Measurements from ENCODE around the gene CDHR2. TPM values are rescaled to one million over a fixed set of nuclear protein-coding genes. Genes with fewer than 3 reads are reported as not detected.

Gene CDHR2
- total RNA-seq, 2 donors from 2014 or later, result 0.12 TPM; not detected in 1

GRCh38 chr5:176578391-176578808 lies 29.3 kb downstream of the CDHR2 start:
- no peaks in the 10 kb centered on the region for H3K27me3 ChIP-seq
- no peak overlapping the region for H3K4me3 ChIP-seq
- no peak for DNase-seq (ENCODE audit: low spot score)
- H3K9me3 ChIP-seq, result no peaks in the 10 kb centered on the region
- H3K4me1 ChIP-seq, result no peaks in the 10 kb centered on the region
- no peaks in the 10 kb centered on the region for H3K36me3 ChIP-seq
- H3K27ac ChIP-seq, result no peak overlapping the region
- TF ChIP-seq, protein P1, sequence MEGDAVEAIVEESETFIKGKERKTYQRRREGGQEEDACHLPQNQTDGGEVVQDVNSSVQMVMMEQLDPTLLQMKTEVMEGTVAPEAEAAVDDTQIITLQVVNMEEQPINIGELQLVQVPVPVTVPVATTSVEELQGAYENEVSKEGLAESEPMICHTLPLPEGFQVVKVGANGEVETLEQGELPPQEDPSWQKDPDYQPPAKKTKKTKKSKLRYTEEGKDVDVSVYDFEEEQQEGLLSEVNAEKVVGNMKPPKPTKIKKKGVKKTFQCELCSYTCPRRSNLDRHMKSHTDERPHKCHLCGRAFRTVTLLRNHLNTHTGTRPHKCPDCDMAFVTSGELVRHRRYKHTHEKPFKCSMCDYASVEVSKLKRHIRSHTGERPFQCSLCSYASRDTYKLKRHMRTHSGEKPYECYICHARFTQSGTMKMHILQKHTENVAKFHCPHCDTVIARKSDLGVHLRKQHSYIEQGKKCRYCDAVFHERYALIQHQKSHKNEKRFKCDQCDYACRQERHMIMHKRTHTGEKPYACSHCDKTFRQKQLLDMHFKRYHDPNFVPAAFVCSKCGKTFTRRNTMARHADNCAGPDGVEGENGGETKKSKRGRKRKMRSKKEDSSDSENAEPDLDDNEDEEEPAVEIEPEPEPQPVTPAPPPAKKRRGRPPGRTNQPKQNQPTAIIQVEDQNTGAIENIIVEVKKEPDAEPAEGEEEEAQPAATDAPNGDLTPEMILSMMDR (IDR thresholded peaks at IDR 0.05), result peak in 1 of 2 donors; percentile 54

- no peaks in the 10 kb centered on the region for H3K27me3 ChIP-seq
- no peaks in the 10 kb centered on the region for H3K36me3 ChIP-seq
- DNase-seq (ENCODE audit: low spot score), result no peak
- H3K4me1 ChIP-seq, result no peaks in the 10 kb centered on the region
- TF ChIP-seq, protein P1 (IDR thresholded peaks at IDR 0.05), result no peak
- no peak overlapping the region for H3K27ac ChIP-seq
- no peak overlapping the region for H3K4me3 ChIP-seq
- H3K9me3 ChIP-seq, result no peaks in the 10 kb centered on the region
These were observed 30.2 kb downstream of the CDHR2 start for GRCh38 chr5:176579323-176579722.

GRCh38 chr5:176581361-176581760 lies 32.2 kb downstream of the CDHR2 start:
- Histone ChIP-seq H3K27ac (no peak overlapping the region), H3K27me3 (no peaks in the 10 kb centered on the region), H3K36me3 (no peaks in the 10 kb centered on the region), H3K4me1 (no peaks in the 10 kb centered on the region), H3K4me3 (no peak overlapping the region), H3K9me3 (peaks cover 0 to 18% of the 10 kb centered on the region in 2 donors)
- DNase-seq (ENCODE audit: low spot score), result no peak
- TF ChIP-seq, protein P1 (IDR thresholded peaks at IDR 0.05), result no peak

DNA sequence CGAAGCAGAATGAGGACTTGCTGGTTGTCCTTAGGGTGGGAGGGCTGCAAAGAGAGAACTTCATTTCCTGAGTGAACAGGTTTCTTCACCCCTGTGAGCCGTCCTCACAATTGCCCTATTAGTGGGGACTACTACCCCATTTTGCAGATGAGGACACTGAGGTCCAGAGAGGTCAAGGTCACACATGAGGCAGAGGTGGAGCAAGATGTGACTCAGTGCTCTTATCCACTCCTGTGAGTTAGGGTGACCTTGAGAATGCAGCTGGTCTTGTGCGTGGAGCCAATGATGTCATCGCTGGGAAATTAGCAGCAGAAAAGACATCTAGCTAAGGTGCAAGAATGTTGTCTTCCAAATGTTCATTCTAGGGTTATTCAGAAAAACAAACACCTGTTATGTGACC lies 33.9 kb downstream of the CDHR2 start:
- no peaks in the 10 kb centered on the region for H3K4me1 ChIP-seq
- H3K27ac ChIP-seq, result no peak overlapping the region
- no peaks in the 10 kb centered on the region for H3K27me3 ChIP-seq
- H3K4me3 ChIP-seq, result no peak overlapping the region
- H3K9me3 ChIP-seq, result peaks cover 0 to 18% of the 10 kb centered on the region in 2 donors
- TF ChIP-seq, protein P1 (IDR thresholded peaks at IDR 0.05), result no peak
- no peaks in the 10 kb centered on the region for H3K36me3 ChIP-seq
- no peak for DNase-seq (ENCODE audit: low spot score)

DNA sequence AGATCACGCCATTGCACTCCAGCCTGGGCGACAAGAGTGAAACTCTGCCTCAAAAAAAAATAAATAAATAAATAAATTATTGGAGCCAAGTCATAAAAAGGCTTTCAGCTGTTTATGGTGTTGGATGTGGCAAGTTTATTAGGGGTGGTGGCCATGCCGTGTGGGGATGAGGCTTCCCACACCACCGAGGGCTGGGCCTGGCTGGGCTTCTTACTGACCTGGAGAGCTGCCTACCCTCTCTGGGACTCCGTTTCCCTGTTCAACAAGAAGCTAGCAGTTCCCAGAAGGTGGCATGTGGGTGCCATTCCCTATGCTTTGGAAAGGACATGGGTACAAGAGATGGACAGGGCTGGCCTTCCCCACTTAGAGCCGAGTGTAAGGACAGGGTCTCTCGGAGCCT lies 38.3 kb downstream of the CDHR2 start:
- no peaks in the 10 kb centered on the region for H3K27me3 ChIP-seq
- no peak overlapping the region for H3K27ac ChIP-seq
- H3K4me1 ChIP-seq, result no peaks in the 10 kb centered on the region
- DNase-seq (ENCODE audit: low spot score), result no peak
- peaks cover 0 to 18% of the 10 kb centered on the region in 2 donors for H3K9me3 ChIP-seq
- TF ChIP-seq, protein P1 (IDR thresholded peaks at IDR 0.05), result no peak
- H3K36me3 ChIP-seq, result no peaks in the 10 kb centered on the region
- no peak overlapping the region for H3K4me3 ChIP-seq

- no peak overlapping the region for H3K27ac ChIP-seq
- no peak overlapping the region for H3K4me3 ChIP-seq
- DNase-seq (ENCODE audit: low spot score), result no peak
- H3K27me3 ChIP-seq, result no peaks in the 10 kb centered on the region
- H3K4me1 ChIP-seq, result no peaks in the 10 kb centered on the region
- H3K36me3 ChIP-seq, result no peaks in the 10 kb centered on the region
- H3K9me3 ChIP-seq, result peaks cover 0 to 18% of the 10 kb centered on the region in 2 donors
- TF ChIP-seq, protein P1 (IDR thresholded peaks at IDR 0.05), result no peak
These were observed 39.2 kb downstream of the CDHR2 start for GRCh38 chr5:176588297-176588696.

Measured in right atrium auricular region (tissue), 2 donors.